ENCODE data around the gene EXOSC10. TPM values are rescaled to one million over a fixed set of nuclear protein-coding genes. Genes with fewer than 3 reads are reported as not detected.

Gene EXOSC10
- total and polyA plus RNA-seq, 2 of the 13 experiments (the other 11 are each of a cell fraction or from before 2014, with no cell fraction given) = 48.4 to 67.6 TPM

GRCh38 chr1:11059968-11060830, 39.5 kb downstream of the EXOSC10 start, which contains the start of gene SRM (continued):
- TF ChIP-seq PAXIP1 (CRISPR knock-in tag; conservative IDR thresholded peaks at IDR 0.05) (no peak), REPIN1 (CRISPR knock-in tag; IDR thresholded peaks at IDR 0.05; ENCODE audit: borderline replicate concordance, low read depth) (no peak), AKNA (CRISPR knock-in tag; IDR thresholded peaks at IDR 0.05; ENCODE audit: borderline replicate concordance) (no peak), ZNF350 (CRISPR knock-in tag; IDR thresholded peaks at IDR 0.05; ENCODE audit: borderline replicate concordance, low read depth) (no peak), ZFX (CRISPR knock-in tag; IDR thresholded peaks at IDR 0.05; ENCODE audit: low read depth) (peak; percentile 71; the same call in 1 of the 2 replicates), ZNF337 (CRISPR knock-in tag; IDR thresholded peaks at IDR 0.05; ENCODE audit: borderline replicate concordance, low read depth) (no peak), ARNTL (CRISPR knock-in tag; IDR thresholded peaks at IDR 0.05) (no peak), ZNF143 (CRISPR knock-in tag; IDR thresholded peaks at IDR 0.05) (no peak), CAMTA2 (CRISPR knock-in tag; IDR thresholded peaks at IDR 0.05; ENCODE audit: borderline replicate concordance) (no peak), ZSCAN5A (CRISPR knock-in tag; IDR thresholded peaks at IDR 0.05; ENCODE audit: borderline replicate concordance) (no peak), IRX3 (CRISPR knock-in tag; IDR thresholded peaks at IDR 0.05; ENCODE audit: borderline replicate concordance, low read depth) (no peak), ZNF883 (CRISPR knock-in tag; IDR thresholded peaks at IDR 0.05; ENCODE audit: not compliant biosample characterization) (no peak), DBP (CRISPR knock-in tag; IDR thresholded peaks at IDR 0.05; ENCODE audit: not compliant biosample characterization) (no peak), HBP1 (CRISPR knock-in tag; IDR thresholded peaks at IDR 0.05; ENCODE audit: low read depth) (no peak), SMARCE1 (IDR thresholded peaks at IDR 0.05; ENCODE audit: borderline replicate concordance) (no peak)

Measured in HepG2 (cell line).